Lung microvascular endothelial cell (primary cell): ENCODE measurements around the gene PRRT3. TPM values are rescaled to one million over a fixed set of nuclear protein-coding genes. Genes with fewer than 3 reads are reported as not detected.

Experiments
- DNase-seq, 2 donors: peaks; one replicate each; pipeline versions ENCODE4 v3.0.0 to v3.0.0-alpha.2; 2010; ENCODE audit warnings: low read depth in 2 of 2
- total RNA-seq: library from RNA; depleted of rRNA; stranded (reverse); fragments of >200 nt; gene quantifications from 2 replicates; pipeline ENCODE4 v1.2.1, GENCODE V29; 2014

Gene PRRT3
- 0.44 and 0.60 TPM in 2 replicates for total RNA-seq

DNA sequence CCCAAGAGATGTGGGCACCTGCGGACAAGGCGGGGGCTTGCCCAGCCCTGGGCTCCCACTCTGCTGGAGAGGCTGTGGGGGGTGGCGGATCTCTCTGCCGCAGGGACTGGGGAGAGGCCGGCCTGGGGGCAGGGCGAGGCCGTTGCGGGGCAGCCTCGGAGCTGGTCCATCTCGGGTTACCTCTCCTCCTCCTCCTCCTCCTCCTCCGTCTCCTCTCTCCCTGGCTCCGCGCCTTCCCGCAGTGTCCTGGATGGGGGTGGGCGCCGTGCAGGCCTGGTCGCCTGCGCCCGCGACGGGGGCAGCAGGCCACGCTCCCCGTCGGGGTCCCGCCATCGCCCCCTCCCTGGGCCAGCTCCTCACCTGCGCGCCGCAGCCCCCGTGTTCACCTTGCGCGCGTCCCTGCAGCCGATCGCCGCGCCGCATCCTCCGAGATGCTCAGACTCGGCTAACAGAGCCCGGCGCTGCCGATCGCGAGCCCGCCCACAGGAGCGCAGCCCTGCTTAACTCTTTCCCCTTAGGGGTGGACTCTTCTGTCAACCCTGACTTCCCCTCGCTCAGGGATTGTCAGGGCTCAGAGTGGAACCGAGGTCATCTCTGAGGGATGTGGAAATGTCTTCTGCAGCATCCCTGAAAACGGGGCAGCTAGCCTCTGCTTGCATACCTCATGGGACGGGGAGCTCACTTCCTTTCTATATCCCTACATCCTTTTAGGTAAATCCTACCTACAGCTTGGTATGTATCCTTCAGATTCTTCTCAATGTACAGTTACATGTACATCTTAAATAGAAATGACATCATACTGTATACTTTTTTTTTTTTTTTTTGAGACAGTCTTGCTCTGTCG, at the start of gene PRRT3:
Gene PRRT3, minus strand, starts transcription at position 447 of the 844 bp plus-strand sequence. CDS start 2,293 bp downstream, outside the sequence.
- DNase-seq: peak; percentile 40 to 49

DNA sequence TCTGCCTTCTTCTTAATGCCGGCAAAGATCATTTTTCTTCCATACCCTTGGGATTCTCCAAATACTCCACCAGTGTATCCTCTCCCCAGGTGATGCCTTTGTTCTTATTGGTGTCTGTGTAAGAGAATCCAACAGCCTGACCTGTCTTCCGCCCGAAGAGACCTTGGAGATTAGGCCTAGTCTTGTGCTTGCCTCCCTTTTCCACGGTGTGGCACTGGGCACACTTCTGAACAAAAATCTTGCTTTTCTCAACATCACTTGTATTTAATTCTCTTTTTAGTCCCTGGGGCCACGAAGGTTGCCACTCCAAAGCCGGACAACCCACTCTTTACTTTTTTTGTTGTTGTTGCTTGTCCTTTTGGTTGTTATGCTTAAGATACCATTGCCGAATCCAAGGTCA, 48.5 kb upstream of the PRRT3 start:
- no peak for DNase-seq

DNA sequence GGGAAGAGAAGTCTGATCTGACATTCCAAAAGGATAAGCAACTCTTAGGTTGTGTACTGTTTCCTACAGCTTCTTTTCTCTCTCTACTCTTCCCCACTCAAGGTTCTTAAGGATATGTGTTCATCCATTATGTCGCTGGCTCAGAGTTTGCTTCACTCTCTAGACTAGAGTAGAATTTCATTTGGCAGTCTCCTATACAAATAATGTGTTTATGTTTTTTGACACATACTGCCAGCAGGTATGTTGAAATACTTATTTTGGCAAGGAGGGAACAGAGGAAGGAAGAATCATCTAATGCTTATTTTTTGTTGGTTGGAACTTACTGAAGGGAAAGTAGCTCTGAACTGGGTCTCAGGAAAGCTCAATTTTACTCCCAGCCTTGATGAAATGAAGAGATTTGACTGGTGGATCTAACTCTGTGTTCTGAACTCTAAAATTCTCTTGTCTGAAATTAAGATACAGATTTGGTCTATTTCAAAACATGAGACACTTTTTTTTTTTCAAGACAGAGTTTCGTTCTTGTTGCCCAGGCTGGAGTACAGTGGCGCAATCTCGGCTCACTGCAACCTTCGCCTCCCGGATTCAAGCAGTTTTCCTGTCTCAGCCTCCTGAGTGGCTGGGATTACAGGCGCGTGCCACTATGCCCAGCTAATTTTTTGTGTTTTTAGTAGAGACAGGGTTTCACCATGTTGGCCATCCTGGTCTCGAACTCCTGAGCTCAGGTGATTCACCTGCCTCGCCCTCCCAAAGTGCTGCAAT, 42.1 kb upstream of the PRRT3 start:
- DNase-seq: peak in 1 of 2 donors; percentile 63

DNA sequence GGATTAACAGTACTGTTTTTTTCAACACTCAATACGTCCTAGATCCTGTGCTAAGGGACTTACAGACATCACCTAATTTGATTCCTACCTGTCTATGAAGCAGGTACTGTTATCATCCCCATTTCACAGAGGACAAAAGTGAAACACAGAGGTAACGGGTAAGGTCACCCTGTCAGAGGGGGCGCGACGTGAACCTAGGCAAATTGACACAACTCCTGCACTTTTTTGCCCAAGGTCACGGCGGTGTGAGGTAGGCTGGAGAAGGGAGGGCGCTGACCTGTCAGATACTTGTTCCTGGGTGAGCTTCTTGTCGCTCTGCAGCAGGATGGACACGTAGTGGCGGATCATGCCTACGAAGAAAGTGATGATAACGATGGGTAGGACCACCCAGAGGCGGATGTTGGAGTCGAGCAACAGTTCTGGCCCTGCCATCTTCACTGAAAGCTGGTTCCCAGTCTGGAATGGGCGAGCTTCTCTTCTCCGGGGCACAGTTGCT, 34.1 kb upstream of the PRRT3 start:
- DNase-seq: no peak

DNA sequence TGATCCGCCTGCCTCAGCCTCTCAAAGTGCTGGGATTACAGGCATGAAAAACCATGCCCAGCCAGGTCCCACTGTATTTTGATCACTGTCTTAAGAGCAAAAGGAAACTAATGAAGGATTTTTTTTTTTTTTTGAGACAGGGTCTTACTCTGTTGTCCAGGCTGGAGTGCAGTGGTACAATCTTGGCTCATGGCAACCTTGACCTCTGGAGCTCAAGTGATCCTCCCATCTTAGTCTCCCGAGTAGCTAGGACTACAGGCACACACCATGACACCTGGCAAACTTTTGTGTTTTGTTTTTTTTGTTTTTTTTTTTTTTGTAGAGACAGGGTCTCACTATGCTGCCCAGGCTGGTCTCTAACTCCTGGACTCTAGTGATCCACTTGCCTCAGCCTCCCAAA, 28.0 kb upstream of the PRRT3 start:
- DNase-seq: no peak

DNA sequence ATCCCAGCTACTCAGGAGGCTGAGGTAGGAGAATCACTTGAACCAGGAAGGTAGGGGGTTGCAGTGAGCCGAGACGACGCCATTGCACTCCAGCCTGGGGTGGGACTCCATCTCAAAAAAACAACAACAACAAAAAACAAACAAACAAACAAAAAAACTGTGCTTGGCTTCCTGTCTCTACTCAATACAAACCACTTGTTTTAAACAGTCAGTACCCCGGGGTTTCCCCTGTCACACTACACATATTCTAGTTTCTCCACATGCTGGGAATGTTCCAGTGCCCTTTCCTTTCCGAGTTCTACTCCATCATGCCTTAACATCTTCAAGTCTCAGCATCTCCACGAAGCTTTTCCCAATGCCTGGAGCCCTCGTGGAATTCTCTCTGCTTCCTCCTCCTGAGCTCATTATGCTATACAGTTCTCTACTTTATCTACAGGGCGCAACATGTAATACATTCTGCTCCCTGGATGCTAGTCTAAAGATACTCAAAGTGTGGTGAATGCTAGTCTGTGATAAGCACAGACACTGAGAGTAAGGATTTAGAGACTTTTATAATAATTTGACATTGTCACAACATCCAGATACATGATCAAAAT, 26.6 kb upstream of the PRRT3 start:
- no peak for DNase-seq

DNA sequence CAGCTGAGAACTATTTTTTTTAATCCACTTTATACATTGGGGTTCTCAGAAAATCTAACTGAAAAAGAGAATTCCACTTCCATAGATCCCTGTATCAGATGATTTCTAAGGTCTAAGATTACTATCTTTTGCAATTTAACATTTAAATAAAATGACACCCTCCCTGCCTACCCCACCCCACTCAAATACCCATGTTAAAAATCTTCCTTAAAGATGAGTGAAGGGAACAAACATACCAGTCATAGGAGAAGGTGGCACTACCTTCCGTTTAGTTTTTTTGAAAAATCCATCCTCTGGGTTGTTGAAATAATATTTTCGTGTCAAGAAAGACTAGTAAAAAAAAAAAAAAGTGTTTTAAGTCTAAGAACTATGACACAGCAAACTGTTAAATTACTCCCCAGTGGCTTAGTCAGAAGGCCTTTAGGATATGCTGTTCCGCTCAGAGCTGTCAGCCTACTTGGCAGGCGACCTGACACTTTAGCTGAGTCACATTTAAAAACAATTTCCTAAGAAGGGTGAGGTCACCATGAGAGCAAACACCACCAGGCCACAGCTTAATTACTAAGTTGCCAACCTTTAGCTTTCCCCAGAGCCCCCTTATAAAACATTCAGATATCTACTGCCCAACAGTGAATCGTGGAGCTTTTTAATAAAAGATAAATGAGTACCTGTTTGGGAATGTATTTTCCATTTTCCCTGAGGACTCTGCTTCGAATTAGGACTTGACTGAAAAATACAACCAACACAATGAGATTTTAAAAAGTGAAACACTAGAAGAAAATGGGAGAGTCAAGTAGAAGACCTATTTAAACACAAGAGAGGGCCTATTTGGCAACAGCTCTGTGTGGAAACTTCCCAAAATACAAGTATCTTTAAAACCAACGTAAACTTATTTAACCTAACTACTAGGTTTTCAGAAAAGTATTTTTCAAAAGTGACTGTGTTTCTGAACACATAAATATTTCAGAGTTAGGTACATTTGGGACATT, 24.8 kb upstream of the PRRT3 start:
- DNase-seq: peak; percentile 84 to 99

DNA sequence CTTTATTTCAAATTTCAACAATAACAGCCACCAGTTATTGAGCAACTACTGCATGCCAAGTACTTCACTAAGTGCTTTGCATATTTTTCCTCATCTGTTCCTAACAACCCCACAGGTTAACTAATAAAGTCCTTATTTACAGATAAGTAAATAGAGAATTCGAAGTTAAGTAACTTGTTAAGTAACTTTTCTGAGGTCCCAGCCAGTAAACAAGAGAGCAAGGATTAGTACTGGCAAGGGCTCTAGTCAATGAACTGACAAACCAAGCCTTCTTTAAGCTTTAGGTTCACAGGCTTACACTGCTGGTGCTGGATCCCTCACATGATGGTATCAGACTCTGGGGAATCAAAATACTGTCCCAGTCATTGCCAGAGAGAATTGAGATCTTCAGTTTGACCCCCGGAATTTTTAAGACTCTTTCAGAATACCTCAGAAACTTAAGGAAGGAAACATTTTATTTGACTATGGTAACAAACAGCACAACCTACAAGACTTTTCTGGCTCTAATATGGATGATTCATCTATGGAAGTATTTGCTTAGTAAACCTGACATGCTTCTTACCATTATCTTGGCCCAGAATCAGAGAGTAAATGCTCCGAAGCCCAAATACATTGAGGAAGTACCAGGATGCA, 17.9 kb upstream of the PRRT3 start:
- DNase-seq: peak in 1 of 2 donors; percentile 61

DNA sequence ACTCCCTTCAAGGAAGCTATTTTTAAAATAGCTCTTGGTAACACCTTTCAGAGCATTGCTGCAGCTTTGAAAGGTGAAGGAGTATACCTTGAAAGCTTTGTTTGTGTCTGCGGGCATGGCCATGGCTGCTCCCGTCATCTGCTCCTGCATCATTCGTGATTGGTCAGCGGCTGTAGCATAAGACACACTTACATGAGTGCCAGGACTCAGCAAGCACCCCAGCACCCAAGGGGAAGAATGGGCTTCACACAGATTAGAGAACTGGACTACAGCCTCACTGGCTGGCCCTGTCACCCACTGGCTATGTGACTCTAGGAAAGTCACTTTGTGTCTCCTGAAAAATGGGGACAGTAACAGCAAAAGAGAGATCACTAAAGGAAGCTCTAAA, 17.4 kb upstream of the PRRT3 start:
- DNase-seq: no peak

DNA sequence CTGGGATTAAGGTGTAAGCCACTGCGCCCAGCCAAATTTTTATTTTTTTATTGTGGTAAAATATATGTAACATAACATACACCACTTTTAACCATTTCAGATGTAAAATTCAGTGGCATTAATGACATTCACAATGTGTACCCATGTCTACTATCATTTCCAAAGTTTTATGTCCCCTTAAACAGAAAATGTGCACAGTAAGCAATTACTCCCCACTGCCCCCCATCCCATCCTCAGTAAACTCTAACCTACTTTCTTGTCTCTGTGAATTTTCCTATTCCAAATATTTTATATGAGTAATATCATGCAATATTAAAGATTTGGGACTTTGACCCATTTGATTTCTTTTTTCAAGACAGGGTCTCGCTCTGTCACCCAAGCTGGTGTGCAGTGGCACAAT, 14.6 kb upstream of the PRRT3 start:
- no peak for DNase-seq

DNA sequence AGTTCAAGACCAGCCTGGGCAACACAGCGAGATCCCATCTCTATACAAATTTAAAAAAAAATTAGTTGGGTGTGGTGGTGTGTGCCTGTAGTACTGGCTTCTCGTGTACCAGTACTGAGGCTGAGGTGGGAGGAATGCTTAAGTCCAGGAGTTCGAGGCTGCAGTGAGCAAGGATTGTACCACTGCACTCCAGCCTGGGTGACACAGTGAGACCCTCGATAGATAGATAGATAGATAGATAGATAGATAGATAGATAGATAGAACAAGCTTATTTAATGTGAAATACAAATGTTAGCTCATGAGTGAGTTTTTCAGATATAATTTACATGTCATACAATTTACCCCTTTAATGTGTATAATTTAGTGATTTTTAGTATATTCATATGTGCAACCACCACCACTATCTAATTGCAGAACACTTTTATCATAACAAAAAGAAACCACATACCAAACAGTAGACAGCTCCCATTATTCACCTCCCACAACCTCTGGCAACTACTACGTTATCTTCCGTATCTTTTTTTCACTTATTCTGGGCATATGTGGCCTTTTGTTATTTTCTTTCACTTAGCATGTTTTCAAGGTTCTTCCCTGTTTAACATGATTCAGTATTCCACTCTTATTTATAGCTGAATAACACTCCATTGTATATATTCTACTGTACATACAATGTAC, 13.1 kb upstream of the PRRT3 start:
- no peak for DNase-seq

DNA sequence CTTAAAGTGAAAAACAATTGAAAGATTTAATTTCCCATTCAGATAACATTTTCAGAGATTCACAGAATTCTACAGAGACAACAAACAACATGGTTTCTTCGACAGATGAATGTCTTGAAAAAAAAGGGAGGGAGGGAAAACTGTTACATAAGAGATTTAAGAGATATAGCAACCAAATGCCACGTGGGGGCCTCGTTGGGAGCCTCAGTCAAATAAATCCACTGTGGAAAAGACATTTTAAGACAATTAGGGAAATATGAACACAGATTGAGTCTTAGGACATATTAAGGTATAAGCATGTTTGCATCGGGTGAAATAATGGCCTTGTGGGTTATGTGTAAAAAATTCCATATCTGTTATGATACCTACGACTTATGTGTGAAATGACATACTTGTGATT, 5.0 kb upstream of the PRRT3 start:
- DNase-seq: peak in 1 of 2 donors; percentile 41

DNA sequence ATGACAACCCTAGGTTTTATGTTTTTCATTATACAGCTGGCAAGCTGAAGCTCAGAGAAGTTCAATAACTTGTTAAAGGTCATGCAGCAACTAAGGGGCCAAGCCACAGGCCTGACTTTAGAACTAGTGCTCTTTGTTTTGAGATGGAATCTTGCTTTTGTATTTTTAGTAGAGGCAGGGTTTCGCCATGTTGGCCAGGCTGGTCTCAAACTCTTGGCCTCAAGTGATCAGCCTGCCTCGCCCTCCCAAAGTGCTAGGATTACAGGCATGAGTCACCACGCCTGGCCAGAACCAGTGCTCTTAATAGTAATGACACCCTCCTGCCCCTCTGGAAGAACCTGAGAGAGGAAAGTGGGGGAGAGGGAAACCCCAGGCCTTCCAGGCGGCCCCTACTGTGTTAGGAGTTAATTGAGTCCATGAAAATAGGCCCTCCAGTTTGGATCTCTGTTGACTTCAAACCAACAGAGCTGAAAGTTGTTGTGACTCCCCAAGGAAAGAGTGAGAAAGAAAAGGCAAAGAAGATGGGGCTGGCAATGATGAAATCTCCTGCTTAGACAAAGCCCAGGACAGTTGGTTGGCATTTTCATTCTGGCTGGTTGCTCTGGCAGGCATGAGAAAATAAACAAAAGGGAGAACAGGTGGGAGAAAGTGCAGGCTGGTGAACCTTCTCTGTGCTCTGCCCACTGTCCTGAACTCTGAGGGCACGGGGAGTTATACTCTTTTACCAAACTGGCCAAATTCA, 3.6 kb upstream of the PRRT3 start:
- DNase-seq: no peak

DNA sequence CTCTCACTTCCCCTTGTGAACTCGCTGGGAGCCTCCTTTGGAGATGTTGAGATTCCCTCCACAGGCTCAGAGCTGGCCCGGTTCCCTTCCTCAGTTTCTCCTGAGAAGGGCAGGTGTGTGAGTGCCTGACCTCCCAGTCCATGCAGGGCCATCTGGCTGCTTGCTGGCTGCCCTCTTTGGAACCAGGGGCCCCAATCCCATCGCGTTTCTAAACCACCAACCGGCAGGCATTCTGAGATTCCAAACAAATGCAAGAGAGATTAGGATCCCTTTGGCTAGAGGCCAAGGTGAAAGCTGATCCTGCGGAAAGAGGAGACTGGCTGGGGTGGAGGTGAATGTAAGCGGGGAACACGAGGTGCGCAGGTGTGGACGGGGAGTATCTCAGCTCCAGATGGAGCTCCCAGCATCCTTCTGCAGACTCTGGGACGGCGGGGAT, 2.9 kb upstream of the PRRT3 start:
- DNase-seq: peak in 1 of 2 donors; percentile 19

DNA sequence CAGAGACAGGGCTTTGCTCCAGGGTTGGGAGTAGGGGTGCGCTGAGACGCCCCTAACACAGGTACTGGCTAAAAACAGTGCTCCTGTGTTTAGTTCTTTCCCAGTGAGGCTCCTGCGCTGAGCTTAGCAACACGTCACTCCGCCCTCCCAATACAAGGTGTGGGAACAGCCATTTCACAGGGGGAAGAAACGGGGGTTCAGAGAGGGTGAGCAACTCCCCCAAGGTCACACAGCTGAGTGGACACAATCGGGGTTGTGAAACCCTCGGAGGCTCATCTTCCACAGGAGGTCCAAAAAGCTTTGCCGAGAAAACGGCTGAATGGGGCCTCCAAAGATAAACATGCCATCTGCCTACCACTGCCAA, 628 bp downstream of the PRRT3 start:
- no peak for DNase-seq

DNA sequence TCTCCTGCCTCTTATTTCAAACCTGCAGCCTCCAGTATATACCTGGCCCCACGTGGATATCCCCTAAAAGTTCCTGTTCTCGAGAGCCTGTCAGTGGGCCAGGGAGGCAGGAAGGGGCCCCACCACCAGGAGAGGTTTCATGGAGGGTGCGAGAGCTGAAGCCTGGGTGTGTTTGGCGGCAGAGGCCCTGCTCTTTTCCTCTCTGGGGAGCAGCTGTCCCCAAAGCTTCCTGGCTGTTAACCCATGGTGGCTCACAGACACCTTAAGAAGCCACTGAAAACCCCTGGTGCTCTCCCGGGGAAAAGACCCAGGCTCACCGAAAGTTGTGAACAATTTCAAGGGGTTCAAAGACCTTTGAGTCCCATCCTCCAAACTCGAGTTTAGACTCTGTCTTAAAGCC, 1.1 kb downstream of the PRRT3 start:
- DNase-seq: no peak

DNA sequence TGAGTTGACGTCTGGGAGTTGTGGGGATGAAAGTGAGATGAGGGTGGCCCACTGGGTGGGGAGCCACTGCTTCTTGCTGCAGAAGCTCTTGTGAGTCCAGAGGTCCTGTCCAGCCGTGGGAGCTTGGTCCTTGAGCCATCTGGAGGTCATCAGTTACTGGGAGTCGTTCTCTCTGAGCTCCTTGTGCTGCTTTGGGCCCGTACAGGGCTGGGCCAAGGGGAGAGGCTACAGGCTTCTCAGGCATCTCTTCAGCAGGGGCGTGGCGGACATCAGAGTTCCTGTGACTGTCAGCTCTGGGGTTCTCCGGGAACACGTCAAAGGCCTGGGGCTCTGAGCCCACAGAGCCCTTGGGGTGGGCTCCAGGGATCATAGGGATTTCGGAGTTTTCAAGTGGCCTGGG, 2.6 kb downstream of the PRRT3 start:
- no peak for DNase-seq

DNA sequence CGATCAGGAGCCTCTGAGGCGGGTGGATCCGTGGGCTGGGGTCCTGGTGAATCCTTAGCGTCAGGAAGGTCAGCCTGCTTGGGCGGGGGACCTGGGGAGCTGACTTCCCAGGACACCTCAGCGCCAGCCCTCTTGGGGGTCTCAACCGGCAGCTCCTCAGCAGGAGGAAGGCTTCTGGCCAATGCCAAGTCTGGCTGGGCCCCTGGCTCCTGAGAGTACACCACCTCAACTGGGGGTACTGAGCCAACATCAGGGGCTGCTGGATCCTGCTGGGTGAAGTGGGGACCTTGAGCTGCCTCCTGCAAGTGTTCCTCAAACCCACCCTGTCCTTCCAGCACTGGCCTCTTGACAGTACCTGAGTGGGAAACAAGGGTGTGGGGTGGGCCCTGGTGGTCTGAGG, 3.1 kb downstream of the PRRT3 start:
- DNase-seq: no peak

DNA sequence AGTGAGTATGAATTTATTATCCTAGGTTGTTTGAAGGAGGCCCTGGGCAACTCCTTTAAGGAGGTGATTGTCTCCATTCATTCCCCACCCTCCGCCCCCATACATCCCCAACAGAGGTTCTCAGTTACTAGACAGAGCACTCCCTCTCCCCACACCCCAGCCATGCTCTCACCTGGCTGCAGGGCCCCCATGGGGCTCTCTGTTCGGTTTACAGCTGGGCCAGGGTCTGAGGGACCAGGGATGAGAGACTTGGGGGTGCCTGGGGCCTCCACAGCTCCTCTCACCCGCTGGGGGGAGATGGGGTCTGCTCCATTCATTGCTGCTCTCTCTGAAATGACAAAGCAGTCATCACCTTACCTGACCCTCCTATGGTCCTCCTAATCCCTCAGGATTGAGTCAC, 3.6 kb downstream of the PRRT3 start:
- no peak for DNase-seq
